Neuron (in vitro differentiated cells): ENCODE measurements around the gene SRGAP2B.
"Not testable (repeated sequence)": the region's sequence is repeated elsewhere in the genome, so short reads cannot be mapped to it uniquely, and the experiment has no call there.

Experiments used
- H2AFZ ChIP-seq: one replicate; pipeline ENCODE4 v1.6.1; 2013; ENCODE audit warnings: low read depth, mild to moderate bottlenecking, inconsistent platforms, low read length, moderate library complexity
- H3K27me3 ChIP-seq: one replicate; pipeline ENCODE4 v1.6.1; 2013; ENCODE audit warnings: low read length; ENCODE audit not compliant: insufficient read depth
- H3K36me3 ChIP-seq: one replicate; pipeline ENCODE4 v1.6.1; 2013; ENCODE audit warnings: low read length; ENCODE audit not compliant: insufficient read depth
- H3K4me1 ChIP-seq: one replicate; pipeline ENCODE4 v1.6.1; 2013; ENCODE audit warnings: low read length; ENCODE audit not compliant: insufficient read depth
- H3K4me3 ChIP-seq: 2 replicates; pipeline ENCODE4 v1.5.1; 2013; ENCODE audit warnings: mild to moderate bottlenecking, low read length, moderate library complexity
- H3K9me3 ChIP-seq: one replicate; pipeline ENCODE4 v1.6.1; 2013; ENCODE audit warnings: low read length

The SRGAP2B gene

GRCh38 chr1:144986171-144986860 is 108.8 kb downstream of the SRGAP2B start:
- not testable (repeated sequence) for H3K27me3 ChIP-seq, H3K4me3 ChIP-seq, H3K4me1 ChIP-seq, H2AFZ ChIP-seq, H3K9me3 ChIP-seq, H3K36me3 ChIP-seq

GRCh38 chr1:144985550-144986170 is 109.5 kb downstream of the SRGAP2B start:
- H3K4me3 ChIP-seq, H3K4me1 ChIP-seq, H3K36me3 ChIP-seq, H3K9me3 ChIP-seq, H3K27me3 ChIP-seq, H2AFZ ChIP-seq: not testable (repeated sequence)

GRCh38 chr1:144982802-144983525 is 112.2 kb downstream of the SRGAP2B start:
- H3K27me3 ChIP-seq, H3K4me3 ChIP-seq, H2AFZ ChIP-seq, H3K4me1 ChIP-seq, H3K9me3 ChIP-seq, H3K36me3 ChIP-seq: not testable (repeated sequence)

GRCh38 chr1:144981157-144981556 is 114.0 kb downstream of the SRGAP2B start:
- H3K9me3 ChIP-seq, H3K4me3 ChIP-seq, H3K27me3 ChIP-seq, H3K4me1 ChIP-seq, H3K36me3 ChIP-seq, H2AFZ ChIP-seq: not testable (repeated sequence)

- not testable (repeated sequence) for H3K4me3 ChIP-seq, H2AFZ ChIP-seq
These were observed 115.0 kb downstream of the SRGAP2B start for GRCh38 chr1:144979960-144980595.

DNA sequence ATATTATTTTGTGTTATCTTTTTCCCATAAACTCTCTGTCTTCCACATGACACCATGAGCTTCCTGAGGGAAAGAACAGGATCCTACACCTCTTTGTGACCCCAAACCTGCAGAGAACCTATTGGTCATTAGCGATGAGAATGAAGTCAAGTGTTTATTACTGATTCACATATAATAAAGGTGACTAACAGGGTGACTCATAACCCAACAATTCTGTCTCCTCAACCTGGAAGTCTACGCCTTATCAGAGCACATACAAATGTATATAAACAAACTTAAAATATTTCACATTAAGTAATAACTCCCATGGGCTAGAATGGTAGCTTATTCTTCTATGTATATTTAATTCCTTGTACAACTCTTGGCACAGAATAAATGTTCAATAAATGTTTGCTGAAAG is 117.3 kb downstream of the SRGAP2B start:
- not testable (repeated sequence) for H2AFZ ChIP-seq, H3K27me3 ChIP-seq, H3K4me1 ChIP-seq, H3K36me3 ChIP-seq, H3K4me3 ChIP-seq, H3K9me3 ChIP-seq

More at GRCh38 chr1:144979960-144980595, 115.0 kb downstream of the SRGAP2B start:
- not testable (repeated sequence) for H3K36me3 ChIP-seq, H3K4me1 ChIP-seq, H3K27me3 ChIP-seq, H3K9me3 ChIP-seq

- H3K36me3 ChIP-seq, H3K4me3 ChIP-seq, H3K9me3 ChIP-seq, H3K27me3 ChIP-seq, H2AFZ ChIP-seq, H3K4me1 ChIP-seq: not testable (repeated sequence)
These were observed 123.2 kb downstream of the SRGAP2B start for GRCh38 chr1:144971936-144972335.

GRCh38 chr1:144966488-144966887 is 128.6 kb downstream of the SRGAP2B start:
- not testable (repeated sequence) for H3K27me3 ChIP-seq, H3K9me3 ChIP-seq, H3K4me3 ChIP-seq, H3K36me3 ChIP-seq, H2AFZ ChIP-seq, H3K4me1 ChIP-seq

- not testable (repeated sequence) for H3K4me1 ChIP-seq, H3K9me3 ChIP-seq, H3K36me3 ChIP-seq, H3K4me3 ChIP-seq, H2AFZ ChIP-seq, H3K27me3 ChIP-seq
These were observed 130.4 kb downstream of the SRGAP2B start for GRCh38 chr1:144964765-144965164.

- not testable (repeated sequence) for H3K4me1 ChIP-seq, H3K4me3 ChIP-seq, H2AFZ ChIP-seq, H3K9me3 ChIP-seq, H3K27me3 ChIP-seq, H3K36me3 ChIP-seq
These were observed 130.9 kb downstream of the SRGAP2B start for GRCh38 chr1:144964186-144964585.

DNA sequence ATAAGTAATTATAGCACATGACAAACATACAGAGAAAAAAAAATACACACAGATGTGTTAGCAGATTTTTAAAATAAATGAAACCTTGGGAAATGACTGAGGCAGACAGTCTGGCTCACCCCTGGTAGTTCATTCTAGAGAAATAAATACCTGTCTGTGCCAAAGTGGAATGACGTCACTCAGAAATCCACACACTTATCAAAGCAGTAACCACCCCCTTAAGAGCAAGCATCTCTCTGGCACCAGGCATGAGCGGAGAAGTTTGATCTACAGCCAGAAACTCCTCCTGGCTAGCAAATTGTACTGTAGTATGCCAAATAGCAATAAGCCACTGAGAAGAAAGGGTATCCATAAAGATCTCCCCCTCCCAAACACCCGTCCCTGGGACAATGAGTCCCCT is 131.6 kb downstream of the SRGAP2B start:
- not testable (repeated sequence) for H3K4me1 ChIP-seq, H2AFZ ChIP-seq, H3K4me3 ChIP-seq, H3K36me3 ChIP-seq, H3K9me3 ChIP-seq, H3K27me3 ChIP-seq

- H2AFZ ChIP-seq, result not testable (repeated sequence)
These were observed 133.2 kb downstream of the SRGAP2B start for GRCh38 chr1:144961604-144962583.

More at GRCh38 chr1:144961604-144962583, 133.2 kb downstream of the SRGAP2B start:
- H3K36me3 ChIP-seq, H3K4me1 ChIP-seq, H3K4me3 ChIP-seq, H3K9me3 ChIP-seq, H3K27me3 ChIP-seq: not testable (repeated sequence)
